Uterus (tissue), 2 donors: Measurements from ENCODE around the gene TXNRD3.

Experiments used
- POLR2A ChIP-seq, 2 donors: fragments of 450-650 bp; IDR thresholded peaks; one replicate each; pipeline ENCODE4 v1.6.1; 2016; ENCODE audit warnings: antibody characterized with exemption in 2 of 2, mild to moderate bottlenecking in 1 of 2, moderate library complexity in 1 of 2
- TF ChIP-seq, protein P1 (sequence below), 4 experiments: fragments of 200-600 bp in 2 of 4; fragments of 450-650 bp in 2 of 4; sonication (generic) in 2 of 4; IDR thresholded peaks; one replicate each; pipeline ENCODE4 v1.5.1; 2016 to 2019; ENCODE audit warnings: antibody characterized with exemption in 4 of 4, mild to moderate bottlenecking in 2 of 4, moderate library complexity in 1 of 4

DNA sequence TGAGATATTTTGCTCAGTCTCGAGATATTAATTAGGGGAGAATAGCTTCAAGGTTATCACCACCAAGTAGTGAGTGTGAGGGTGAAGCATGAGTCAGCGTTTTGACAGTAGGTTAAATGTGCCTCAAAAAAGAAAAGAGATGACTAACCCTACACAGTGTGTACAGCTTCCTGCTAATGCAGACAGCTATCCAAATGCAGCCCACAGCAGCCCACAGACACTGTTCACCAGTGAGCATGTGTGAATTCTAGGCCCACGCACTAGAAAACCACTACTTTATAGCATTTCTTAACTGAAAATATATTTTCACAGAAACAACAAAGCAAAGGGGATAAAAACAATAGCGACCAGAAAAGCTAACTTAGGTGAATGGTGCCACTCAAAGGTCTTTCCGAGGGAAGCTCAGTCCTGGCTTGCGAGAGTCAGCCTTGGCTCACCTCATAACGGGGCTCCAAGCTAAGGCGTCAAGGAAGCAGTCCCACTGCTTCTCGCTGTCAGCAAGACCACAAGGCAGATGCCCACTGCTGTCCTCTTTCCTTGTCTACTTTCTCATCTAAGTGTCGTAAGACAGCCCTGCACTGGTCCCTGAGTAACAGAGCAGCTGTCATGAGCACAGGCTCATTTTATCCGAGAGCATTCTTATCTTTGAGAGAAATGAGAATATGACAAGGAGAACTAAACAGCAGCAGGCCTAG lies 47.6 kb downstream of the TXNRD3 start:
- TF ChIP-seq, protein P1, sequence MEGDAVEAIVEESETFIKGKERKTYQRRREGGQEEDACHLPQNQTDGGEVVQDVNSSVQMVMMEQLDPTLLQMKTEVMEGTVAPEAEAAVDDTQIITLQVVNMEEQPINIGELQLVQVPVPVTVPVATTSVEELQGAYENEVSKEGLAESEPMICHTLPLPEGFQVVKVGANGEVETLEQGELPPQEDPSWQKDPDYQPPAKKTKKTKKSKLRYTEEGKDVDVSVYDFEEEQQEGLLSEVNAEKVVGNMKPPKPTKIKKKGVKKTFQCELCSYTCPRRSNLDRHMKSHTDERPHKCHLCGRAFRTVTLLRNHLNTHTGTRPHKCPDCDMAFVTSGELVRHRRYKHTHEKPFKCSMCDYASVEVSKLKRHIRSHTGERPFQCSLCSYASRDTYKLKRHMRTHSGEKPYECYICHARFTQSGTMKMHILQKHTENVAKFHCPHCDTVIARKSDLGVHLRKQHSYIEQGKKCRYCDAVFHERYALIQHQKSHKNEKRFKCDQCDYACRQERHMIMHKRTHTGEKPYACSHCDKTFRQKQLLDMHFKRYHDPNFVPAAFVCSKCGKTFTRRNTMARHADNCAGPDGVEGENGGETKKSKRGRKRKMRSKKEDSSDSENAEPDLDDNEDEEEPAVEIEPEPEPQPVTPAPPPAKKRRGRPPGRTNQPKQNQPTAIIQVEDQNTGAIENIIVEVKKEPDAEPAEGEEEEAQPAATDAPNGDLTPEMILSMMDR (IDR thresholded peaks at IDR 0.05) = no peak
- no peak for TF ChIP-seq POLR2A (IDR thresholded peaks at IDR 0.05)
